GM21367 (cell line): Measurements from ENCODE around the gene CHSY1.

ENCODE experiments used
- ATAC-seq: cut with Tn5 transposase; IDR thresholded peaks from one replicate; pipeline ENCODE4 v1.9.1; 2021; ENCODE audit not compliant: unreplicated experiment

Gene CHSY1

GRCh38 chr15:101156509-101157159 is 95.2 kb downstream of the CHSY1 start:
- ATAC-seq, result peak; percentile 87

- no peak for ATAC-seq
These were observed 95.8 kb downstream of the CHSY1 start for GRCh38 chr15:101156061-101156460.

DNA sequence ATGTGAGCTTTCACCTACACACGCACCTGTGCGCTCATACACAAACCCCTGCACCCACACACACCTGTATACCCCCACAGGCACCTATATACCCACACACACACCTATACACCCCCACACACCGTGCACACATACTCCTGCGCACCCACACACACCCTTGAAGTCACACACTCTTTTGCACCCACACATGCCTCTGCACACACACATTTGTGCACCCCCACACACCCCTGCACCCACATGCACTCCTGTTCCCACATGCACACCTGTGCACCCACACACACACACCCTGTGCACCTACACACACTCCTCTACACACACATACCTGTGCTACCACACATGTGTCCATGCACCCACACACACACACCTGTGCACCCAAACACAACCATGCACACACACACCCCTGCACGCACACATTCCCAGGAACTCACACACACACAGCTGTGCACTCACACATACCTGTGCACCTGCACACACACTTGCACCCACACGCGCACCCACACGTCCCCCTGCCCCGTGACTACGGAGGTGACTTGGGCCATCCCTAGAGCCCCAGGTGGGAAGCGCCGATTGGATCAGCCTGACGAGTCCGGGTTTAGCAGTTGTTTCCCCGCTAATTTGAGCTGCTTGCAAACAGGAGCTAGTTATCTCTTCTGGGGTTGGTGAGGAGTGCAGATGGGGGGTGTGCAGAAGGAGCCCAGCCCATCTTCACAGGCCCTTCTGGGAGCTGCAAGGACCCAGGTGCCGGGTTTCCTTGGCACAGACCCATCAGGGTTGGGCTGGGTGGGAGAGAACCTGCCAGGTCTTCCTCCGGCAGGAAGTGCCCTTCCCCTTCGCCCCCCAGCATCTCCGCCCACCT is 97.8 kb downstream of the CHSY1 start:
- ATAC-seq, result no peak

DNA sequence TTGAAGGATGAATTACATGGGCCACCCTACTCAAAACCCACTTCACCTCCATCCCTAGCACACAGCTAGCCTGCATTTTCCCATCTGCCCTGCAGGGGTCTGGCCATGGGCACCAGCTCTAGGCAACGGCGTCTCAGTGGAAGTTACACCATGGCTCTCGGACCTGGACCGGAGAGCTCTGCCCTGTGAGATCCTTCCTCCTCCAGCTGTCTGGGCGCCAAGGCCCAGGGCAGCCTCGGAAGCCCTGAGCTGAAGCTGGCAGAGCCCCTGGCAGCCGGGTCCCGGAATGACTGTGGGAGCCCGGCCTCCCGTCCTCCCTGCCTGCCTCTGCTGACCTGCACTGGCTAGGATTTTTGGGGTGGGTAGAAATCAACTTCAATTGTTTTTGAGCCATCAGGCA is 98.9 kb downstream of the CHSY1 start:
- ATAC-seq, result no peak

GRCh38 chr15:101151288-101151687 is 100.6 kb downstream of the CHSY1 start:
- no peak for ATAC-seq

GRCh38 chr15:101150723-101151040 is 101.2 kb downstream of the CHSY1 start:
- no peak for ATAC-seq

GRCh38 chr15:101149864-101150722 is 101.8 kb downstream of the CHSY1 start:
- ATAC-seq, result no peak

DNA sequence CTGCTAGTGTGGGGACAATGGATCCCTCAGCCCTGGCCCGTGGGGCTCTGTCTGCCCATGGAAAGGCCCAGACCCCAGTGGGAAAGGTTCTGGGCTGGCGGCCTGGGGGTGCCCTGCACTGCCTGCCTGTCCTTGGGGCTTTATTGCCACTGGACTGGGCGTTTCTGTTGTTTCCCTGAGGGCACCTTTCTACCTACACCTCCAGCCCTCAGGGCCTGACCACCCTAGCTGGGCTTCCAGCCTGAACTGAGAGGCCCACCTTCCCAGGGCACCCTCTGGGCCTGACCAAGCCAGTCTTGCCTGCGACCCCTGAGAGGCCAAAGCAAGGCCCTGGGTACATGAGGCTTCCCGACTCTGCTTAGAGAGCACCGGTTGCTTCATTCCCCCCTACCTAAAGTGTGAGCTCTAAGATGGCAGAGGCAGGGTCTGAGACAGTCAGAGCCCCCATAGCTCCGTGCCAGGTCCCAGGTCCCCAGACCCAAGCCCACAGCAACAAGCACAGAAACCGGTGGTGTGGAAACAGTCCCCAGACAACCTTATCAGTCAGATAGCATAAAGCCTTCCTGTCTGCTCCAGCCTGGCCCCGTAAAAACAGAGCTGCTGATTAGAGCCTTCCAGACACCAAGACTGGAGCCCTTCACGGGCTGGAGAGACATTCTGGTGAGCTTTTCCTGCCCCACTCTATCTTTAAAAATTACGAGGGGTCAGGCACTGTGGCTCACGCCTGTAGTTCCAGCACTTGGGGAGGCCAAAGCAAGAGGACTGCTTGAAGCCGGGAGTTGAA is 102.8 kb downstream of the CHSY1 start:
- ATAC-seq, result no peak

DNA sequence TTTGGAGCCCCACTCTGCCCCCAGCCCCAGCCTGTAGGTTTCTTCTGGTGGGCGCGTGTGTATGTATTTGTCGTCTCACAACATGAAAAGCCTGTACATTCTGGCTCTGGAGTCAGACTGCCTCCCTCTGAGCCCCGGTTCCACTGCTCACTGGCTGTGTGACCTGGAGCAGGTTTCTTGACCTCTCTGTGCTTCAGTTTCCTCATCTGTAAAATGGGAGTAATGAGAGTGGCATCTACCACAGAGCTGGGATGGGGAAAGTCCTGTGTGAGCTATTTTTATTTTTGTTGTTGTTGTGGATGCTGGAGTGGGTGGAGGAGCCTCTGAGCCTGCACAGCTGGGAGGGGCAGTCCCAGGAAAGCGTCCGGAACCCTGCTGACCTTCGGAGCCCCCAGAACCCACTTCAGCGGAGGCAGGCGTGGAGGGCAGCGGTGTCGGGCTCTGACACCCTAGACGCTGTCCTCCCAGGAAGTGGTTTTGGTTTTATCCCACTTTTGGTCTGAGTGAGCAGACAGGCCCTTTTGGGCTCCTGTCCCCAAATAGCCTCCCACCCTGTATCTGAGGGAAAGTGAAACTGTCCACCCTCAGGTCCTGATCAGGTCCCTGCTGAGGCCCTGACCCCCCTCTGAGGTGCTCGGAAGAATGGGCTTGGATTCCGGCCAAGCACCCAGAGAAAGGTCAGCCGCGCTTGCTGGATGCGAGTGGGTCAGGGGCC is 103.5 kb downstream of the CHSY1 start:
- ATAC-seq, result no peak

DNA sequence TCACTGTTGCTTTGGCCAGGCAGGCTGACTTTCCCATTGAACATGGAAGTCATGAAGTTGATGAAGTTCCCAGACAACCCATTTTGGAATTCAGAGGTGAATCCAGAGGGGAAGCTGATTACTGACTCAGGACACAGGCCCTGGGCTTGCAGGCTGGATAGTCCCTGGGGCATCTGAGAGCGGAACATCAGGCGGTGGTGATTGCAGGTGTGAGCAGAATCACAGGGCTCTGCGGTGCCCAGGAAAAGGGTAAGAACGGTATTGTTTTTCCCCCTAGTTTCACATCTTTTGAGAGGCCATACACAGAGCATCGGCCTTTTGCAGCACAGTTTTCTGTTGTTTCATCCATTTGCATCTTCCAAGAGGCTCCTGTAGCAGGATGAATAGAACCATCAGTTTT is 104.7 kb downstream of the CHSY1 start:
- no peak for ATAC-seq

- no peak for ATAC-seq
These were observed 105.6 kb downstream of the CHSY1 start for GRCh38 chr15:101146118-101146702.

DNA sequence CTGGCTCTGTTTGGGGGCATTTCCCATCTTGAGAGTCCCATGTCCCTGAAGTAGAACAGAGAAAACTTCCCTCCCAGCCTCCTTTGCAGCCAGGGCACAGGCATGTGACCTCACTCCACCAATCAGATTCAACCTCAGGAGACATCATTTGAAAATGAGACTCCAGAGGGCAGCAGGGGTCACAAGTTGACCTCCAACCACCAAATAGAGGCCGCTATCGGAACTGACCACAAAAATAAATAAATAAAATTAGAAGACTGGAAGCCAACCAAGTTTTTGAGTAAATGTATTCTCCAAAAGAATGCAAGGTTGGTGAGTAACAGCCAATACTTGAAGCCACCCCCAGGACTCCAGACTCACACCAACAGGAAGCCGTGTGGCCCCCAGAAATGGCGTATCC is 106.5 kb downstream of the CHSY1 start:
- no peak for ATAC-seq

GRCh38 chr15:101143321-101143720 is 108.5 kb downstream of the CHSY1 start:
- no peak for ATAC-seq

DNA sequence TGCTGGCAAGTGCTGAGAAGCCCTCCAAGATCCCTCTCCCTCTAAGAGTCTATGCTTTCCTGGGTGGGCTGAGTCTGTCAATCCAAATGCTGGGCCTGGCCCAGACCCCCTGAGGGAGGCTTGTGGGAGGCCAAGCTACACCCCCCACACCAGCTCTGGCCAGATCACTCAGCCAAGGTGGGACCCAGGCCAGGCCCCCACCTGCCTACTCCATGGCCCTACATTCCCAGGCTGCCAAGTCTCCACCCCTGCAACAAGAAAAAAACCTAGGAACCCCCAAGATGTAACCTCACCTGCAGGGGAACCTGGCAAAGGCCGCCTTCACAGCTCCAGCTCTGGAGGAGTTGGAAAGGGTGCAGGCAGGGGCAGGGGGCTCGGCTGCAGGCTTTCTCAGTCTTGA is 109.1 kb downstream of the CHSY1 start:
- no peak for ATAC-seq

DNA sequence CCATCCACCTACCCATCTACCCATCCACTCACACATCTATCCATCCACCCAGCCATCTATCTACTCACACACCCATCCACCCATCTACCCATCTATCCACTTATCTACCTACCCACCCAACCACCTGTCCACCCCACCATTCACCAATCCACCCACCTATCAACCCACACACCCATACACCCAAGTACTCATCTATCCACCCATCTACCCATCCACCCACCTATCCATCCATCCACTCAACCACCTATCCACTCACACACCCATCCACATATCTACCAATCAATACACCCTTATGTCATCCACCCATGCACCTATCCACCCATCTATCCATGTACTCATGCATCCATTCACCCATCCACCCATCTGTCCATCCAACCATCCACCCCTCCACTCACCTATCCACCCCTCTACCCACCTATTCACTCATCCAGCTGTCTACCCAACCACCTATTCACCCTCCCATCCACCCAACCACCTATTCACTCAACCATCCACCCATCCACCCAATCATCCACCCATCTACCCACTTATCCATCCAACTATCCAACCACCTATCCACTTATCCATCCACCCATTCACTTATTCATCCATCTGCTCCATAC is 109.8 kb downstream of the CHSY1 start:
- ATAC-seq, result no peak

DNA sequence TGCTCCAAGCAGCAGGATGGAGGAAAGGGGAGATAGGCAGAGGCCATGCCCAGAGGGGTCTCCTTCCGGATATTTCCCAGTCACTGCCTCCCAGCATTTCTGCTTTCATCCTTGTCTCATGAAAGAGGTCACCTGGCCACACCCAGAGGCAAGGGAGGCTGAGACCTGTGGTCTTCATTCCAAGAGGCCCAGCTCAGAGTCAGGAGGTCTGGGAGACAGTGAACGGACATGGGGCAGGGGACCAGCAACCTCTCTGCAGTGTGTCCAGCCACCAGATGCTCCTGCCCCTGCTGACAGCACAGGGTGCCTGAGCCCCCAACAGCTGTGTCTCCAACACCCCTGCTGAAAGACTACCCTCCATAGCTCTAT is 111.2 kb downstream of the CHSY1 start:
- ATAC-seq, result no peak

DNA sequence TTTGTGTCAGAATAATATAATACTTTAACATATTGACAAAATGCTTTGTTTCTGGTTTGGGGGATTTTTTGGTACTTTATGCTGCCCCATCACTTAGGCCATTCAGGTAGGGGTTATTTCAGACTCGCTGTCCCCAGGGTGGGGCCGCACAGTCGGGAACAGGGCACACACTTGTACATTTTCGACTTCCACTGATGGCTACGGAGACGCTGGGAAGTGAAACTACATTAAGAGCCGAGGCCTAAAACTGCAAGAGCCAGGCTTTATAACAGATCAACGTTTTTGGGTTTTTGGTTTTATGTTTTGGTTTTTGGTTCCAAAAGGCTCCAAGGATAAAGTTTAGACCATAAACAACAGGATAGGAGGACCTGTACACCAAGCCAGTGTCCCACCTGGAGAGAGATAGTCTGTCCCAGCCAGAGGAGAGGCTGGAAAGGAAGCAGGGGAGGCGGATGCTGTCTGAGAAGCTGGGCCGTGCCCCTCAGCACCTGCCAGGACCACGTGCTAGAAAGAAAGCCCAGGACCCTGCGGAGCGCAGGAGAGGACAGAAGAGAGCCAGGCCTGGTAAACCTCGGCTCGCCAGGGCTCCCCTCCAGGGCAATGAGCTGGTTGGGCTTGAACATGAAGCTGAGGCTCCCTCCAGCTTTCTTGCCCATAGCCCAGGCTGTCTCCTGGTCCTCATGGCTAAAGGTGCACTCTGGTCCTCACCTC is 111.7 kb downstream of the CHSY1 start:
- ATAC-seq, result no peak

GRCh38 chr15:101138913-101139880 is 112.7 kb downstream of the CHSY1 start:
- ATAC-seq, result peak; percentile 43
